Ishikawa (cell line): ENCODE data around the gene GDPD1.

Experiments used
- CEBPB ChIP-seq: IDR thresholded peaks from 2 replicates; pipeline ENCODE4 v1.6.1; 2012
- CREB1 ChIP-seq: IDR thresholded peaks from 2 replicates; pipeline ENCODE4 v1.6.1; 2012; ENCODE audit warnings: low read depth
- EGR1 ChIP-seq: IDR thresholded peaks from 2 replicates; pipeline ENCODE4 v1.6.1; 2012
- EP300 ChIP-seq: IDR thresholded peaks from 2 replicates; pipeline ENCODE4 v1.6.1; 2012; ENCODE audit warnings: borderline replicate concordance
- FOXM1 ChIP-seq: IDR thresholded peaks from 2 replicates; pipeline ENCODE4 v1.6.1; 2012; ENCODE audit warnings: low read depth, borderline replicate concordance
- MAX ChIP-seq: IDR thresholded peaks from 2 replicates; pipeline ENCODE4 v1.6.1; 2012
- RAD21 ChIP-seq: IDR thresholded peaks from 2 replicates; pipeline ENCODE4 v1.6.1; 2012; ENCODE audit warnings: low read depth
- REST ChIP-seq: IDR thresholded peaks from 2 replicates; pipeline ENCODE4 v1.6.1; 2012; ENCODE audit warnings: low read depth, mild to moderate bottlenecking
- TAF1 ChIP-seq: IDR thresholded peaks from 2 replicates; pipeline ENCODE4 v1.6.1; 2012; ENCODE audit warnings: low read depth, mild to moderate bottlenecking
- TCF12 ChIP-seq: IDR thresholded peaks from 2 replicates; pipeline ENCODE4 v1.6.1; 2012; ENCODE audit warnings: low read depth
- TEAD4 ChIP-seq: IDR thresholded peaks from 2 replicates; pipeline ENCODE4 v1.6.1; 2012
- USF1 ChIP-seq: IDR thresholded peaks from 2 replicates; pipeline ENCODE4 v1.6.1; 2012
- ZBTB7A ChIP-seq: IDR thresholded peaks from 2 replicates; pipeline ENCODE4 v1.6.1; 2012; ENCODE audit warnings: low read depth

GRCh38 chr17:59267776-59268175, 47.5 kb downstream of the GDPD1 start:
- TF ChIP-seq EP300: no peak
- no peak for TF ChIP-seq CEBPB
- TF ChIP-seq TCF12: no peak
- TF ChIP-seq REST: no peak
- TF ChIP-seq CREB1: no peak
- no peak for TF ChIP-seq TAF1
- TF ChIP-seq MAX: no peak
- no peak for TF ChIP-seq USF1
- TF ChIP-seq TEAD4: no peak
- no peak for TF ChIP-seq RAD21
- TF ChIP-seq ZBTB7A: no peak
- TF ChIP-seq FOXM1: no peak
- TF ChIP-seq EGR1: no peak
